ENCODE data around the gene YY2. TPM values are rescaled to one million over a fixed set of nuclear protein-coding genes. Genes with fewer than 3 reads are reported as not detected.

The YY2 gene
- total RNA-seq, 1 donor from 2014 or later = 0.85 TPM

DNA sequence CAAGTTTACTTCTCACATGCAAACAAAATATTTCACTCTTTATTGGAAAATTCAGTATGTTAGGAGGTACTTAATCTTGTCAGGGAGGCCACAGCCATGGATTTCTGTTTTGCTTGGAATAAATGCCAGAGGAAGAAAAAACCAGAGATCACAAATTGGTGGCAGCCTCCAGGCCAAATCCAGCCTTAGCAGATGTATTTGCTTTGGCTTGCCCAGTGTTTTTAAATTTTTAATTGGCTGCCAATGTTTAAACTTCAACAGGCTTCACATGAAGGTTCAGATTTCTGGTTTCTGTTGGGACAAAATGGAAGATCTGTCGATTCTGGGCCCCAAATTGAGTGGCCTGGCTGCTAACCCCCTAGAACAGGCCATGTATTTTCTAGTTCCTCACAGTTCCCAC lies 19.2 kb downstream of the YY2 start:
- DNase-seq = no peak

- DNase-seq = no peak
These were observed 26.2 kb downstream of the YY2 start for GRCh38 chrX:21881881-21882574.

- peak; percentile 17 for DNase-seq
These were observed 27.5 kb downstream of the YY2 start for GRCh38 chrX:21883258-21883657.

- DNase-seq = peak; percentile 7
These were observed 29.8 kb downstream of the YY2 start for GRCh38 chrX:21885568-21885967.

DNA sequence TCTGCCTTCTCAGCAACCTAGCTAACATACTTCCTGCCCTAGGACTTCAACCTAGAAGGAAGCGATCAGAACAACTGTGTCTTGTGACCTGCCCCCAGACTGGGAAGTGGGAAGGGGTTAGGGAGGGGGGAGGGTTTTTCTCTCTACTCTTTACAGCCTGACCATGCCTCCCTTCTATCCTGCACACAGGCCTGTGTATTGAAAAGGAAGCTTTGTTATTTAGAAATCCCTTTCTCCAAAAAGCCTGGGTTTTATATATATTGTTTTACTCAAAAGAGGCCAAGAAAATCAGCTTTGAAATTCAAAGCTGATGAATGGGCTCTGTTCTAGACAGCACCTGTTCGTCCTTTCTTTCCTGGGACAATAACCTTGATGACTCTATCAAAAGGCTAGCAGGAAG lies 49.5 kb downstream of the YY2 start:
- no peak for DNase-seq

DNA sequence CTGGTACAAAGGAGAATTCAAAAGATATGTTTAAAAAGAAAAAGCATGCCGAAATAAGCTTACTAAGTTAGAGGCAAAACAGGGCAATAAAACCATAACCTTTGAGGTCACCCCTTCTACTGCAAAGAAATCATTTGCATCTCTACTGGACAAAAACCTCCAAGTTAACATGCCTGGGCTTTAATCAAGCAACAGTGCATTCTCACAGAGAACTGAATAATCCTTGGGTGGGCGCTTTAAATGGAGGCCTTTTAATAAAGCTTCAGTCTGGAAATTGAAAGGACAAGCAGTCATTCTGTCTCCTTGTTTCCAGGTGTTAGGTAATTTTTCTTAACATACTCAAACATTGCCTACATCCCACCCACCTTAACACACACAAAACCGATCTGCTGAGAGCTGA lies 50.2 kb downstream of the YY2 start:
- DNase-seq = no peak

DNA sequence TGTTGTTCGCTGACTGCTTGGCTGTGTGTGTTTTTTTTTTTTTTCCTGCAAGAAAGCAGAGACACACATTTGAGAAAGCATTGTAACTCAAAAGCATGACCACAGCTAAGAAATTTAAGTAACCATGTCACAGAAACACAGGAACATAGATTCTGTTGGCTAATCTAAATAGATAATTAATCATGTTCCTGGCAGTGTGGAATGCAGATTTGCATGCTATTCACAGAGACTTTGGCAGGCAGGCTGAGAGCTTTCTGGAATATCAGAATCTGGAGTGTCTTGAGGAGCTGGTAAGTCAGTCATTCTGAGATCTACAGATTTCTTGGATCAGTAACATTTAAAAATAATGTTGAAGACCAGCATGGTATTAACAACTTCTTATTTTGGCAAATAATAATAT lies 51.5 kb downstream of the YY2 start:
- no peak for DNase-seq

Other genes starting within 250 kb of the YY2 start
- gene KLHL34, start 197.7 kb upstream of the YY2 start, total RNA-seq = not detected in 2 replicates
- not detected in 2 replicates for gene SMPX, start 97.9 kb upstream of the YY2 start, total RNA-seq
- 5.1 and 13.1 TPM in 2 replicates for gene MBTPS2, start 16.4 kb upstream of the YY2 start, total RNA-seq
- gene SMS, start 84.7 kb downstream of the YY2 start, total RNA-seq = 117 and 166 TPM in 2 replicates
- under 0.01 and 0.37 TPM in 2 replicates for gene PHEX, start 176.3 kb downstream of the YY2 start, total RNA-seq

All from dermis blood vessel endothelial cell (primary cell).